ENCODE results near the gene STAT6. TPM values are rescaled to one million over a fixed set of nuclear protein-coding genes. Genes with fewer than 3 reads are reported as not detected.

STAT6 gene
- total RNA-seq, 1 experiment from 2014 or later = 44.4 TPM

DNA sequence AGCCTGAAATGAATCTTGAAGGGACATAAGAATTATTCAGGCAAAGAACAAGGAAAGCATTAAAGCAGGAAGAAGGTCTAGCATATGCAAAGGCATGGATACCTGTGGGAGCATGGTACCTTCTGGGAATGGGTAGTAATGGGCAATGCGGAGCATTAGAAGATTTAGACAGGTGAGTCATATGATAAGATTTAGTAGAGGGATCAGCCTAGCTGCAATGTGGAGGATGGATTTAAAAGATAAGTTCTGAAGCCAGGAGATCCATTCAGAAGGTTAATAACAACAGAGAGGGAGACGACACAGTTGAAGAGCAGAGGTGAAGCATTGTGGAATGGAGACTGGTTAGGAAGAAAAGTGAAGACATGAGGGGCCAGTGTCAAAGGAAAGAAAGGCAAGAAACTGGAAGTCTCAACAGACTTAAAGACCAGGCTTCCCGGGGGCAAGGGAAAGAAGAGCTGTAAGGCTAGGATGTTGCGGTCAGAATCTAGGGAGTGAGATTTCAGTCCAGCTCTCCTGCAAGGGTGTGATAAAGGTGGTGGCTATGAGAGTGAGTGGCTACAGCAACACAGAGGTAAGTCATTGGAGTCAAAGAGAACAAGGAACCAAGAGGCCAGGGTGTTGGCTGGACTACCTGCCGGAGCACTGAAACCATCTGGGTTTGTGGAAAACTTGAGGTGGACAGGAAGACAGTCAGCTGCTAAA lies 5.6 kb upstream of the STAT6 start:
- Mint-ChIP-seq H3K27ac (no peak overlapping the region), H3K36me3 (ENCODE audit: insufficient read depth in 1 of 3, low read depth in 3 of 3) (no peaks in the 10 kb centered on the region), H3K9me3 (no peaks in the 10 kb centered on the region; a peak in 1 of 5 replicates), H3K27me3 (ENCODE audit: low read depth) (peaks cover 6% of the 10 kb centered on the region), H3K4me3 (no peak overlapping the region), H3K4me1 (peaks cover 10 to 11% of the 10 kb centered on the region in 2 experiments)
- H3K27ac ChIP-seq (ENCODE audit: insufficient read length, low read depth, low read length) = no peak overlapping the region
- H3K4me1 ChIP-seq (ENCODE audit: insufficient read depth, low read length) = no peaks in the 10 kb centered on the region
- H3K9me3 ChIP-seq (ENCODE audit: control insufficient read depth, low read depth, low read length) = no peaks in the 10 kb centered on the region
- H2AK5ac ChIP-seq (ENCODE audit: insufficient read length, low read length) = no peak overlapping the region
- H3K4me2 ChIP-seq (ENCODE audit: insufficient read depth, insufficient read length, low read length) = no peak overlapping the region
- no peak overlapping the region for H2BK5ac ChIP-seq (ENCODE audit: insufficient read length, low read length)
- no peak overlapping the region for H2BK20ac ChIP-seq (ENCODE audit: low read depth, low read length, poor library complexity, severe bottlenecking)
- TF ChIP-seq, protein P1, sequence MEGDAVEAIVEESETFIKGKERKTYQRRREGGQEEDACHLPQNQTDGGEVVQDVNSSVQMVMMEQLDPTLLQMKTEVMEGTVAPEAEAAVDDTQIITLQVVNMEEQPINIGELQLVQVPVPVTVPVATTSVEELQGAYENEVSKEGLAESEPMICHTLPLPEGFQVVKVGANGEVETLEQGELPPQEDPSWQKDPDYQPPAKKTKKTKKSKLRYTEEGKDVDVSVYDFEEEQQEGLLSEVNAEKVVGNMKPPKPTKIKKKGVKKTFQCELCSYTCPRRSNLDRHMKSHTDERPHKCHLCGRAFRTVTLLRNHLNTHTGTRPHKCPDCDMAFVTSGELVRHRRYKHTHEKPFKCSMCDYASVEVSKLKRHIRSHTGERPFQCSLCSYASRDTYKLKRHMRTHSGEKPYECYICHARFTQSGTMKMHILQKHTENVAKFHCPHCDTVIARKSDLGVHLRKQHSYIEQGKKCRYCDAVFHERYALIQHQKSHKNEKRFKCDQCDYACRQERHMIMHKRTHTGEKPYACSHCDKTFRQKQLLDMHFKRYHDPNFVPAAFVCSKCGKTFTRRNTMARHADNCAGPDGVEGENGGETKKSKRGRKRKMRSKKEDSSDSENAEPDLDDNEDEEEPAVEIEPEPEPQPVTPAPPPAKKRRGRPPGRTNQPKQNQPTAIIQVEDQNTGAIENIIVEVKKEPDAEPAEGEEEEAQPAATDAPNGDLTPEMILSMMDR (conservative IDR thresholded peaks at IDR 0.05) = no peak
- H3K14ac ChIP-seq (ENCODE audit: insufficient read depth, low read length) = no peak overlapping the region
- no peak overlapping the region for H3T11ph ChIP-seq (ENCODE audit: low read length)
- no CpG with 5 or more reads among the region's 5 CpGs for WGBS (ENCODE audit: extremely low coverage, insufficient read length, low lambda C conversion rate)
- no peaks in the 10 kb centered on the region for H3K79me1 ChIP-seq (ENCODE audit: insufficient read depth, low read depth, low read length, poor library complexity, severe bottlenecking)
- no peak overlapping the region for H4K8ac ChIP-seq (replicated peaks; ENCODE audit: insufficient read length, low read depth, low read length)
- no peak overlapping the region for H2AFZ ChIP-seq (ENCODE audit: low read length)
- H3K79me2 ChIP-seq (ENCODE audit: insufficient read depth, low read length) = no peaks in the 10 kb centered on the region
- H3K23ac ChIP-seq (ENCODE audit: insufficient read length, low read depth, low read length) = no peak overlapping the region
- no peak overlapping the region for H2BK120ac ChIP-seq (ENCODE audit: low read depth, low read length, poor library complexity, severe bottlenecking)
- no peak overlapping the region for H3K18ac ChIP-seq (ENCODE audit: insufficient read length, low read depth, low read length)
- no peaks in the 10 kb centered on the region for H4K20me1 ChIP-seq (ENCODE audit: control insufficient read depth, insufficient read depth, insufficient read length)
- H3K27me3 ChIP-seq (ENCODE audit: insufficient read depth, low read length) = no peaks in the 10 kb centered on the region
- H2BK15ac ChIP-seq (ENCODE audit: low read depth, low read length) = no peak overlapping the region
- H3K4ac ChIP-seq (ENCODE audit: low read depth, low read length) = no peak overlapping the region
- no peak overlapping the region for H4K5ac ChIP-seq (ENCODE audit: insufficient read length, low read depth, low read length)
- no peak overlapping the region for H3K56ac ChIP-seq (ENCODE audit: insufficient read length, low read depth, low read length)
- H3K23me2 ChIP-seq (ENCODE audit: insufficient read length, low read depth, low read length, poor library complexity, severe bottlenecking) = no peaks in the 10 kb centered on the region
- no peak for DNase-seq
- H2BK12ac ChIP-seq (ENCODE audit: insufficient read length, low read depth, low read length) = no peak overlapping the region
- H3K9ac ChIP-seq (ENCODE audit: extremely low read depth, insufficient read length, low read length) = no peak overlapping the region
- no peak overlapping the region for H4K91ac ChIP-seq (ENCODE audit: insufficient read length, low read depth, low read length)
